GM12873 (cell line): Measurements from ENCODE around the gene MRPL39.
A peak's percentile ranks its signal among the peaks of the same experiment; 100 is the strongest.

ENCODE experiments used
- TF ChIP-seq, protein P1 (sequence below): IDR thresholded peaks from 2 replicates; pipeline ENCODE4 v1.5.1; 2012; ENCODE audit warnings: low read depth, mild to moderate bottlenecking, moderate library complexity, low read length, control low read depth; ENCODE audit not compliant: insufficient read depth; ENCODE audit errors: missing control alignments

Gene MRPL39

DNA sequence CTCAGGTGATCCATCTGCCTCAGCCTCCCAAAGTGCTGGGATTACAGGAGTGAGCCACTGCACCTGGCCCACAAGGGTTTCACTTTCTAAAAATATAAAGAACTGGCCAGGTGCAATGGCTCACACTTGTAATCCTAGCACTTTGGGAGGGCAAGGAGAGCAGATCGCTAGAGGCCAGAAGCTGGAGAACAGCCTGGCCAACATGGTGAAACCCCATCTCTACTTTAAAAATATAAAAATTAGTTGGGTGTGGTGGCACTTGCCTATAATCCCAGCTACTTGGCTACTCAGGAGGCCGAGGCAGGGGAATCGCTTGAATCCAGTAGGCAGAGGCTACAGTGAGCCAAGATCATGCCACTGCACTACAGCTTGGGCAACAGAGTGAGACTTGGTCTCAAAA lies 25.7 kb downstream of the MRPL39 start:
- TF ChIP-seq, protein P1, sequence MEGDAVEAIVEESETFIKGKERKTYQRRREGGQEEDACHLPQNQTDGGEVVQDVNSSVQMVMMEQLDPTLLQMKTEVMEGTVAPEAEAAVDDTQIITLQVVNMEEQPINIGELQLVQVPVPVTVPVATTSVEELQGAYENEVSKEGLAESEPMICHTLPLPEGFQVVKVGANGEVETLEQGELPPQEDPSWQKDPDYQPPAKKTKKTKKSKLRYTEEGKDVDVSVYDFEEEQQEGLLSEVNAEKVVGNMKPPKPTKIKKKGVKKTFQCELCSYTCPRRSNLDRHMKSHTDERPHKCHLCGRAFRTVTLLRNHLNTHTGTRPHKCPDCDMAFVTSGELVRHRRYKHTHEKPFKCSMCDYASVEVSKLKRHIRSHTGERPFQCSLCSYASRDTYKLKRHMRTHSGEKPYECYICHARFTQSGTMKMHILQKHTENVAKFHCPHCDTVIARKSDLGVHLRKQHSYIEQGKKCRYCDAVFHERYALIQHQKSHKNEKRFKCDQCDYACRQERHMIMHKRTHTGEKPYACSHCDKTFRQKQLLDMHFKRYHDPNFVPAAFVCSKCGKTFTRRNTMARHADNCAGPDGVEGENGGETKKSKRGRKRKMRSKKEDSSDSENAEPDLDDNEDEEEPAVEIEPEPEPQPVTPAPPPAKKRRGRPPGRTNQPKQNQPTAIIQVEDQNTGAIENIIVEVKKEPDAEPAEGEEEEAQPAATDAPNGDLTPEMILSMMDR: no peak

DNA sequence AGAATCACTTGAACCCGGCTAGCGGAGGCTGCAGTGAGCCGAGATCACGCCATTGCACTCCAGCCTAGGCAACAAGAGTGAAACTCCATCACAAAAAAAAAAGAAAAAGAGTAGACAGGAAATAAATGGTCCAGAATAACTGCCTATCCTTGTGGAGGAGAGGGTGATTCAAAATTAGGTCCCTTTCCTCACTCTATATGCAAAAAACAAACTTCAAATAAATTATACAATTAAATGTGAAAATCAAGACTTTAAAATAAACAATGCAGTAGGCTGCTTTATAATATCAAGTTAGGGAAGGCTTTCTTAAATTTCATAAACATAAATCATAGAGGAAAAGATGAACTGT lies 26.4 kb downstream of the MRPL39 start:
- TF ChIP-seq, protein P1: no peak

DNA sequence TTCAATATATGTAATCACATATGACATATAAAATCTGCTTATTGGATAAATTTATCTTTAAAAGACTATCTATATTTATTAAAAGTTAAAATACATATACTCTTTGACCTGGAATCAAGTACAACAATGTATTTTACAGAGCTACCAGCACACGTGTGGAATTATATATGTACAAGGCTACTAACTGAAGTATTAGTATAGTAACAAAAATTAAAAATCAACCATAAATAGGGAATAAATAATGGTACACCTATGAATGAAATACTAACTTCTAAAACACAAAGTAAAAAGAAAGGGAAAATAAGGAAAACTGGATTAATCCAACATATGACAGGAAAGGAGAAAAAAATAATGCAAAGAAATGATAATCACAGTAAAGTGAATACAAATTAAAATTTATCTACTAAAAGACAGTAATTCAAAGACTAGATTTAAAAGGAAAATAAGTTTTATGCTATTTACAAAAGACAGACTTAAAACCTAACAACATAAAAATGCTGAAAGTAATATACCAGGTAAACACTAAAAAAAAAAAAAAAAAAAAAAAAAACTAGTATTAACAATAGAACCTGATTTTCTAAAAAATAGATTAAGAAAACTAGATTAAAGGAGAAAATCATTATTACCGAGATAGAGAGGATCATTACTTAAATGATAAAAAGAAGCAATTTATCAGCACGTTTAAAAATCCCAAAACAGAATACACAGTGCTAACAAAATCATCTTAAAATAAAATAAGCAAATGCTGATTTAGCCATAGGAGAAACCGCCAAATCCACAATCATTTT lies 27.9 kb downstream of the MRPL39 start:
- TF ChIP-seq, protein P1: no peak

DNA sequence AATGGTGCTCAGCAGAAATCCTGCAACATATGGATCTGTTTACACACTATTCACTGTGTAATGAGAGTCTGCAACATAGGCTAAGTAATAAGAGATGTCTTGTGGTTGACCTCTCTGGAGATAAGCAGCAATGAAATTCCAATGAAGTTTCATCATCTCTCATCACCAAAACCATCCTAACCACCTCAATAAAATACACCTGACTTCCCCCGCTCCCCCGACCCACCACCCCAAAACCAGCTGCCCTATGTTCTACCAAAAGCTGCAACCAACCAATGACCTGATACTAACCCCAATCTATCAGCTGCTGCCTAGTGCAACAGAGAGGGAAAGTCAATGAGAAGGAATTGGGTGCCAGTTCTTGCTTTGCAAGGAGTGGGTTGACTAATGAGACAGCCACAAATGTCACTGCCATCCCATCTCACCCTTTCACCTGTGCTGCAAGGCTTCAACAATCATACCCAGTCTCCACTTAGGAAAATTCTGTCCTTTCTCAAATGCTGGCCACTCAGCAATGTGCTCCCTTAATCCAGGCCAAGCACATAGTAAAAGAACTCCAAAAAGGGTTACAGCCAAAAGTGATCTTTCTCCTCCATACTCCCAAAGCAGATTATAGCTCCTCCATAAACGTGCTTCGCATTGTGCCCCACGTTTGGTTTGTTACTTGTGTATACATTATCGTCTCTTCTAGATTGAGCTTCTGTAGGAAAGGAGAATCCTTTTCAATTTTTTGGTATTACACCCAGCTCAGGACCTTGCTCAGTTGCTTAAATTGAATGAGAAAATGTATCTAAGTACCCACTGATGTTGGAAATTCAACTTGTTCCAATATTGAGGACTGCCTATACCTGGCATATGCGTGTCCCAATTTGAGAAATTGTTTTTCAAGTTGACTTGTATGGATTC lies 29.0 kb downstream of the MRPL39 start:
- TF ChIP-seq, protein P1: no peak

DNA sequence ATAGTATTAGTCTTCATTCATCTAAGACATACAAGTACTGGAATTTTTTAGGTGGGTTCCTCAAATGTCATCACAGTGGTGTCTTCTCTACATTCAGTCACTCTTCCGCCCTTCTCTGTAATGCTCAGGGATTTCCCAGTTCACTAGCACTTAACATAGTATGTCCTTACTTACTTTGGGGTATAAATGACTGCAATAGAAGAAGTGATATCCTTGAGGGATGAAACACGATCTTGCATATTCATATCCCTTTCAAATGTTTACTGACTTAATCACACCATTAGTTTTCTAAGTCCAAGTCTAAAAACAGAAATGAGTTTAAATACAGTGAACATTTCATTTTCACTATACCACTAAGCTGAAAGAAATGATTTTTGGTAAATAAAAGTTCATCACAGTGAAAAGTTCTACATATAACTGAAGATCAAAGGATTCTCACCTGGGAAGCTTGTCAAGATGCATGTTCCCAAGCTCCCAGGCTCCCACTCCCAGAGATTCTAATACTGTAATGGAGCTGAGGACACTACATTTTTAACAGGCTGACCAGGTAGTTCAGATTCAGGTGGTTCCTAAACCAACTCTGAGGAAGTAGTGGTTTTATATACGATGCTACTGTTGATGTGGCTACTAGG lies 29.7 kb downstream of the MRPL39 start:
- TF ChIP-seq, protein P1: no peak

DNA sequence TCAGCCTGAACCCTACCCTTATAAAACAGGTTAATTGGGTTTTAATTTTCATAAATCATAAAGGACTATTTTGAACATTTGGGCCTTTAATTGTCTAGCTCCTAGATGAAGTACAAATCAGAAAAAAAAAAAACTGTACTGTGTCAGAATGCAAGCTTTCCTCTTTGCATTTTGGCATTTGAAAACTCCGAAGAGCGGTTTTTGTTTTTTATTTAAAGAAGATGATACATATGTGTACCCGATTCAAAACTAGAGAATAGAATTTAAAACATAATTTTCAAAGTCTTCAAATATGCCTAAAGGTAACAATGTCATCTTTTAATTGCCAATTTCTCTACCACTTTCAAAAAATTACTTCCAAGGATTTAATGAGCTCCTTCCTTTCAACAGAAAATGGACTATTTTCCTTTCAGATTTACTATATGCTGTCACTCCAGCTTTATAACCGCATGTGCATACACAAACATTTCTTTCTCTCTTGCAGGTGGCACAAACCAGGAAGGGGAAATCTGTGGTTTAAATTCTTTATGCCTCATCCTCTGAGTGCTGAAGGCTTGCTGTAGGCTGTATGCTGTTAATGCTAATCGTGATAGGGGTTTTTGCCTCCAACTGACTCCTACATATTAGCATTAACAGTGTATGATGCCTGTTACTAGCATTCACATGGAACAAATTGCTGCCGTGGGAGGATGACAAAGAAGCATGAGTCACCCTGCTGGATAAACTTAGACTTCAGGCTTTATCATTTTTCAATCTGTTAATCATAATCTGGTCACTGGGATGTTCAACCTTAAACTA lies 33.7 kb downstream of the MRPL39 start:
- TF ChIP-seq, protein P1: peak; percentile 9

DNA sequence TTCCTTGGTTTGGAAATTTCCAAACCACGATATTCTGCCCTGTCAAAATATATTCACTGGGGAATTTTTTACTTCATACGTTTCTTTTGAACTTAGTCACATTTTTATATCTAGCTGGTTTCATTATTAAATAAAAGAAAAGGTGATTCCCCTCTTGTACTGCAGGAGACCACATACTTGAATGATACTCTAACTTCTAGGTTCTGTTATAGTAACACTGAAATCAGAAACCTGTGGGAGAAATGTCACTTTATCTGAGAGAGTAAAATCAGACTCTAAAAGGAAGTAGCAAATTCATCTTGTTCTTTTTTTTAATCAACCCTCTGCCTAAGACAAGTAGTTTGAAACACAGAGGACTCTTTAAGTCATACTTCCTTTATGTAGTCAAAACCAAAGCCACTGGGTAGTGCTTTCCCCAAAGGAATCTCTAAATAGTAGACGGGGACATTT lies 34.4 kb downstream of the MRPL39 start:
- TF ChIP-seq, protein P1: no peak
